Gastroesophageal sphincter (tissue), 3 donors: ENCODE results near the gene NFATC3.

Experiments used
- EP300 ChIP-seq: sonication (generic); formaldehyde crosslinking; IDR thresholded peaks from one replicate; pipeline ENCODE4 v1.6.1; 2017; ENCODE audit warnings: antibody characterized with exemption, mild to moderate bottlenecking
- POLR2A ChIP-seq, 2 donors: fragments of 450-650 bp; IDR thresholded peaks; one replicate each; pipeline ENCODE4 v1.6.1; 2017; ENCODE audit warnings: antibody characterized with exemption in 2 of 2, mild to moderate bottlenecking in 2 of 2, moderate library complexity in 1 of 2
- POLR2AphosphoS5 ChIP-seq: sonication (generic); formaldehyde crosslinking; IDR thresholded peaks from one replicate; pipeline ENCODE4 v1.6.1; 2017; ENCODE audit warnings: antibody characterized with exemption
- TF ChIP-seq, protein P1 (sequence below), 4 experiments: fragments of 200-600 bp in 2 of 4; fragments of 450-650 bp in 2 of 4; sonication (generic) in 1 of 4; IDR thresholded peaks; one replicate each; pipeline ENCODE4 v1.5.1; 2017 to 2019; ENCODE audit warnings: antibody characterized with exemption in 4 of 4, mild to moderate bottlenecking in 2 of 4, moderate library complexity in 2 of 4

DNA sequence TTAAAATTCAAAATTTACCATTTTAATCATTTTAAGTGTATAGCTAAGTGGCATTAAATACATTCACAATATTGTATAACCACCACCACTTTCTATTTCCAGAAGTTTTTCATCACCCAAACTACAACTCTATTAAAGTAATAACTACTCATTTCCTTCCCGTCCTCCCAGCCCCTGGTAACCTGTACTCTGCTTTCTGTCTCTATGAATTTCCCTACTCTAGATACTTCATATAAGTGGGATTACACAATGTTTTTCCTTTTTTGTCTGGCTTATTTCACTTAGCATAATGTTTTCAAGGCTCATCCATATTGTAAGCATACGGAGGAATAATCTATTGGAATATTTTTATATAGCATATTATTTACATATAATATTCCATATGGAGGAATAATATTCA lies 121.1 kb downstream of the NFATC3 start:
- TF ChIP-seq, protein P1, sequence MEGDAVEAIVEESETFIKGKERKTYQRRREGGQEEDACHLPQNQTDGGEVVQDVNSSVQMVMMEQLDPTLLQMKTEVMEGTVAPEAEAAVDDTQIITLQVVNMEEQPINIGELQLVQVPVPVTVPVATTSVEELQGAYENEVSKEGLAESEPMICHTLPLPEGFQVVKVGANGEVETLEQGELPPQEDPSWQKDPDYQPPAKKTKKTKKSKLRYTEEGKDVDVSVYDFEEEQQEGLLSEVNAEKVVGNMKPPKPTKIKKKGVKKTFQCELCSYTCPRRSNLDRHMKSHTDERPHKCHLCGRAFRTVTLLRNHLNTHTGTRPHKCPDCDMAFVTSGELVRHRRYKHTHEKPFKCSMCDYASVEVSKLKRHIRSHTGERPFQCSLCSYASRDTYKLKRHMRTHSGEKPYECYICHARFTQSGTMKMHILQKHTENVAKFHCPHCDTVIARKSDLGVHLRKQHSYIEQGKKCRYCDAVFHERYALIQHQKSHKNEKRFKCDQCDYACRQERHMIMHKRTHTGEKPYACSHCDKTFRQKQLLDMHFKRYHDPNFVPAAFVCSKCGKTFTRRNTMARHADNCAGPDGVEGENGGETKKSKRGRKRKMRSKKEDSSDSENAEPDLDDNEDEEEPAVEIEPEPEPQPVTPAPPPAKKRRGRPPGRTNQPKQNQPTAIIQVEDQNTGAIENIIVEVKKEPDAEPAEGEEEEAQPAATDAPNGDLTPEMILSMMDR (IDR thresholded peaks at IDR 0.05): no peak
- no peak for TF ChIP-seq POLR2A (IDR thresholded peaks at IDR 0.05)
- no peak for TF ChIP-seq POLR2AphosphoS5
- TF ChIP-seq EP300: no peak
